HEK293 (cell line): ENCODE data around the gene PKNOX2.

Source experiments
- CTCF ChIA-PET: fragments of 350-600 bp; formaldehyde crosslinking; extraction: SDS; loops from one replicate; lab custom pipeline; 2021; ENCODE audit warnings: antibody characterized with exemption; lab: Yijun Ruan, JAX
- POLR2A ChIA-PET: fragments of 300-600 bp; formaldehyde crosslinking; extraction: SDS; loops from one replicate; lab custom pipeline; 2020; ENCODE audit warnings: antibody characterized with exemption, inconsistent platforms; lab: Yijun Ruan, JAX
- H3K27ac ChIP-seq: fragments of 200-500 bp; sonication (Bioruptor generic); 2 replicates; pipeline ENCODE4 v1.5.1; 2014; ENCODE audit warnings: low read depth, low read length, control low read depth, inconsistent platforms; ENCODE audit errors: extremely low read depth
- H3K36me3 ChIP-seq, 2 experiments: fragments of 200-500 bp in 1 of 2; sonication (Bioruptor generic) in 1 of 2; 1 replicate in 1 of 2; 2 replicates in 1 of 2; pipeline ENCODE4 v1.5.1; 2014 to 2017; ENCODE audit warnings: inconsistent platforms in 2 of 2, low read length in 2 of 2; ENCODE audit not compliant: control insufficient read depth in 2 of 2, insufficient read depth in 1 of 2
- H3K4me1 ChIP-seq: fragments of 200-500 bp; sonication (Bioruptor generic); 2 replicates; pipeline ENCODE4 v1.5.1; 2014; ENCODE audit warnings: mild to moderate bottlenecking, low read length, inconsistent platforms; ENCODE audit not compliant: control insufficient read depth, insufficient read depth
- H3K4me3 ChIP-seq: 2 replicates; pipeline ENCODE4 v1.5.1; 2011; ENCODE audit warnings: low read depth, mild to moderate bottlenecking, control low read depth, low read length, moderate library complexity
- H3K9me3 ChIP-seq: fragments of 200-500 bp; sonication (Bioruptor generic); 2 replicates; pipeline ENCODE4 v1.5.1; 2014; ENCODE audit warnings: low read depth, low read length, inconsistent platforms; ENCODE audit not compliant: control insufficient read depth, insufficient read depth
- BCL11A ChIP-seq: fragments of 450-650 bp; formaldehyde crosslinking; IDR thresholded peaks from 2 replicates; pipeline ENCODE4 v1.5.1; 2016; ENCODE audit warnings: low read depth, missing biosample characterization, missing genetic modification characterization
- SALL2 ChIP-seq: fragments of 450-650 bp; formaldehyde crosslinking; IDR thresholded peaks from 2 replicates; pipeline ENCODE4 v1.5.0; 2017; ENCODE audit warnings: missing biosample characterization, mild to moderate bottlenecking, missing genetic modification characterization, borderline replicate concordance
- SETDB1 ChIP-seq: IDR thresholded peaks from one replicate; pipeline ENCODE4 v1.6.1; 2017; ENCODE audit warnings: mild to moderate bottlenecking, low read length, moderate library complexity, mixed read lengths; ENCODE audit not compliant: insufficient read length
- YY1 ChIP-seq: fragments of 450-650 bp; formaldehyde crosslinking; IDR thresholded peaks from 2 replicates; pipeline ENCODE4 v1.5.1; 2018; ENCODE audit warnings: missing biosample characterization, missing genetic modification characterization
- ZBTB48 ChIP-seq: fragments of 450-650 bp; formaldehyde crosslinking; IDR thresholded peaks from 2 replicates; pipeline ENCODE4 v1.5.1; 2016; ENCODE audit warnings: missing biosample characterization, missing genetic modification characterization
- ZBTB7A ChIP-seq: fragments of 450-650 bp; formaldehyde crosslinking; IDR thresholded peaks from 2 replicates; pipeline ENCODE4 v1.5.1; 2016; ENCODE audit warnings: low read depth, missing biosample characterization, missing genetic modification characterization
- ZFHX2 ChIP-seq: fragments of 450-650 bp; formaldehyde crosslinking; conservative IDR thresholded peaks from 2 replicates; pipeline ENCODE4 v1.5.1; 2016; ENCODE audit warnings: missing biosample characterization, missing genetic modification characterization
- ZNF157 ChIP-seq: fragments of 450-650 bp; formaldehyde crosslinking; IDR thresholded peaks from 2 replicates; pipeline ENCODE4 v1.5.1; 2016; ENCODE audit warnings: missing biosample characterization, missing genetic modification characterization
- ZNF223 ChIP-seq: fragments of 450-650 bp; formaldehyde crosslinking; IDR thresholded peaks from 2 replicates; pipeline ENCODE4 v1.5.1; 2016; ENCODE audit warnings: missing biosample characterization, missing genetic modification characterization
- ZNF391 ChIP-seq: fragments of 450-650 bp; formaldehyde crosslinking; IDR thresholded peaks from 2 replicates; pipeline ENCODE4 v1.5.1; 2016; ENCODE audit warnings: low read depth, missing biosample characterization, missing genetic modification characterization, borderline replicate concordance
- ZNF48 ChIP-seq: fragments of 450-650 bp; formaldehyde crosslinking; IDR thresholded peaks from 2 replicates; pipeline ENCODE4 v1.5.1; 2016; ENCODE audit warnings: missing biosample characterization, missing genetic modification characterization
- ZNF514 ChIP-seq: fragments of 450-650 bp; formaldehyde crosslinking; IDR thresholded peaks from 2 replicates; pipeline ENCODE4 v1.5.1; 2016; ENCODE audit warnings: missing biosample characterization, missing genetic modification characterization
- ZNF544 ChIP-seq: fragments of 450-650 bp; formaldehyde crosslinking; IDR thresholded peaks from 2 replicates; pipeline ENCODE4 v1.5.0; 2017; ENCODE audit warnings: missing biosample characterization, missing genetic modification characterization
- ZNF658 ChIP-seq: fragments of 450-650 bp; formaldehyde crosslinking; IDR thresholded peaks from 2 replicates; pipeline ENCODE4; 2016; ENCODE audit warnings: missing biosample characterization, missing genetic modification characterization
- ZNF660 ChIP-seq: fragments of 450-650 bp; IDR thresholded peaks from 2 replicates; pipeline ENCODE4 v1.5.1; 2018; ENCODE audit warnings: missing biosample characterization, mild to moderate bottlenecking, missing genetic modification characterization
- ZNF777 ChIP-seq: fragments of 450-650 bp; formaldehyde crosslinking; IDR thresholded peaks from 2 replicates; pipeline ENCODE4 v1.5.1; 2017; ENCODE audit warnings: missing biosample characterization, missing genetic modification characterization, borderline replicate concordance
- TF ChIP-seq, protein P1 (sequence below): fragments of 450-650 bp; formaldehyde crosslinking; IDR thresholded peaks from 2 replicates; pipeline ENCODE4 v1.5.1; 2017; ENCODE audit warnings: missing biosample characterization, missing genetic modification characterization
- TF ChIP-seq, protein P2 (sequence below): fragments of 450-650 bp; formaldehyde crosslinking; IDR thresholded peaks from 2 replicates; pipeline ENCODE4 v1.5.1; 2016; ENCODE audit warnings: missing biosample characterization, missing genetic modification characterization, borderline replicate concordance
- TF ChIP-seq, protein P3 (sequence below): fragments of 450-650 bp; formaldehyde crosslinking; IDR thresholded peaks from 2 replicates; pipeline ENCODE4 v1.5.1; 2016; ENCODE audit warnings: missing biosample characterization, missing genetic modification characterization
- TF ChIP-seq, protein P4 (sequence below): fragments of 450-650 bp; formaldehyde crosslinking; IDR thresholded peaks from 2 replicates; pipeline ENCODE4 v1.5.1; 2016; ENCODE audit warnings: missing biosample characterization, missing genetic modification characterization

PKNOX2 gene

GRCh38 chr11:125136001-125136400 is 28.6 kb upstream of the PKNOX2 start (continued):
- TF ChIP-seq, protein P1, sequence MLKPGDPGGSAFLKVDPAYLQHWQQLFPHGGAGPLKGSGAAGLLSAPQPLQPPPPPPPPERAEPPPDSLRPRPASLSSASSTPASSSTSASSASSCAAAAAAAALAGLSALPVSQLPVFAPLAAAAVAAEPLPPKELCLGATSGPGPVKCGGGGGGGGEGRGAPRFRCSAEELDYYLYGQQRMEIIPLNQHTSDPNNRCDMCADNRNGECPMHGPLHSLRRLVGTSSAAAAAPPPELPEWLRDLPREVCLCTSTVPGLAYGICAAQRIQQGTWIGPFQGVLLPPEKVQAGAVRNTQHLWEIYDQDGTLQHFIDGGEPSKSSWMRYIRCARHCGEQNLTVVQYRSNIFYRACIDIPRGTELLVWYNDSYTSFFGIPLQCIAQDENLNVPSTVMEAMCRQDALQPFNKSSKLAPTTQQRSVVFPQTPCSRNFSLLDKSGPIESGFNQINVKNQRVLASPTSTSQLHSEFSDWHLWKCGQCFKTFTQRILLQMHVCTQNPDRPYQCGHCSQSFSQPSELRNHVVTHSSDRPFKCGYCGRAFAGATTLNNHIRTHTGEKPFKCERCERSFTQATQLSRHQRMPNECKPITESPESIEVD (tag by site-specific recombination), result no peak
- TF ChIP-seq BCL11A, result no peak
- no peak for TF ChIP-seq ZNF391 (tag by site-specific recombination)
- no peak for TF ChIP-seq ZNF544
- TF ChIP-seq ZNF48 (tag by site-specific recombination), result no peak
- TF ChIP-seq, all 188 proteins: peak for 0

GRCh38 chr11:125138966-125139365 is 25.6 kb upstream of the PKNOX2 start:
- no peak overlapping the region for H3K4me3 ChIP-seq
- H3K9me3 ChIP-seq, result no peaks in the 10 kb centered on the region
- H3K36me3 ChIP-seq, result no peaks in the 10 kb centered on the region
- TF ChIP-seq ZNF514 (tag by site-specific recombination), result no peak
- TF ChIP-seq SETDB1, result no peak
- no peak for TF ChIP-seq ZNF660 (tag by site-specific recombination)
- no peak for TF ChIP-seq ZNF157
- no peak for TF ChIP-seq ZNF777 (tag by site-specific recombination)
- TF ChIP-seq SALL2 (tag by site-specific recombination), result no peak
- TF ChIP-seq, protein P2, sequence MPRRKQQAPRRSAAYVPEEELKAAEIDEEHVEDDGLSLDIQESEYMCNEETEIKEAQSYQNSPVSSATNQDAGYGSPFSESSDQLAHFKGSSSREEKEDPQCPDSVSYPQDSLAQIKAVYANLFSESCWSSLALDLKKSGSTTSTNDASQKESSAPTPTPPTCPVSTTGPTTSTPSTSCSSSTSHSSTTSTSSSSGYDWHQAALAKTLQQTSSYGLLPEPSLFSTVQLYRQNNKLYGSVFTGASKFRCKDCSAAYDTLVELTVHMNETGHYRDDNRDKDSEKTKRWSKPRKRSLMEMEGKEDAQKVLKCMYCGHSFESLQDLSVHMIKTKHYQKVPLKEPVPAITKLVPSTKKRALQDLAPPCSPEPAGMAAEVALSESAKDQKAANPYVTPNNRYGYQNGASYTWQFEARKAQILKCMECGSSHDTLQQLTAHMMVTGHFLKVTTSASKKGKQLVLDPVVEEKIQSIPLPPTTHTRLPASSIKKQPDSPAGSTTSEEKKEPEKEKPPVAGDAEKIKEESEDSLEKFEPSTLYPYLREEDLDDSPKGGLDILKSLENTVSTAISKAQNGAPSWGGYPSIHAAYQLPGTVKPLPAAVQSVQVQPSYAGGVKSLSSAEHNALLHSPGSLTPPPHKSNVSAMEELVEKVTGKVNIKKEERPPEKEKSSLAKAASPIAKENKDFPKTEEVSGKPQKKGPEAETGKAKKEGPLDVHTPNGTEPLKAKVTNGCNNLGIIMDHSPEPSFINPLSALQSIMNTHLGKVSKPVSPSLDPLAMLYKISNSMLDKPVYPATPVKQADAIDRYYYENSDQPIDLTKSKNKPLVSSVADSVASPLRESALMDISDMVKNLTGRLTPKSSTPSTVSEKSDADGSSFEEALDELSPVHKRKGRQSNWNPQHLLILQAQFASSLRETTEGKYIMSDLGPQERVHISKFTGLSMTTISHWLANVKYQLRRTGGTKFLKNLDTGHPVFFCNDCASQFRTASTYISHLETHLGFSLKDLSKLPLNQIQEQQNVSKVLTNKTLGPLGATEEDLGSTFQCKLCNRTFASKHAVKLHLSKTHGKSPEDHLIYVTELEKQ, result no peak
- POLR2A ChIA-PET, result no interaction called here
- CTCF ChIA-PET, result interaction anchor here (0.6 to 6.2 kb wide), 5 partner anchors 14 to 495 kb away, joined by 3 to 83 read pairs (median 4); no protein-coding TSS in a partner anchor
- H3K27ac ChIP-seq, result no peak overlapping the region
- H3K4me1 ChIP-seq, result no peaks in the 10 kb centered on the region

- Histone ChIP-seq H3K4me1 (no peaks in the 10 kb centered on the region), H3K9me3 (no peaks in the 10 kb centered on the region), H3K4me3 (no peak overlapping the region), H3K27ac (no peak overlapping the region), H3K36me3 (no peaks in the 10 kb centered on the region)
- ChIA-PET POLR2A (interaction anchor here (1.2 kb wide), 1 partner anchor 11 kb away, joined by 5 read pairs; no protein-coding TSS in a partner anchor), CTCF (interaction anchor here (0.6 to 6.2 kb wide), 9 partner anchors 13 to 263 kb away, joined by 3 to 83 read pairs (median 5); partner anchors contain the start of gene TMEM218)
- no peak for TF ChIP-seq ZNF658 (tag by site-specific recombination)
Observed at GRCh38 chr11:125139778-125140177, 24.8 kb upstream of the PKNOX2 start.

GRCh38 chr11:125140233-125140632 is 24.3 kb upstream of the PKNOX2 start:
- ChIA-PET CTCF (interaction anchor here (0.6 to 6.2 kb wide), 12 partner anchors 11 to 264 kb away, joined by 3 to 83 read pairs (median 4); partner anchors contain the start of gene TMEM218), POLR2A (interaction anchor here (1.2 kb wide), 1 partner anchor 11 kb away, joined by 5 read pairs; no protein-coding TSS in a partner anchor)

More at GRCh38 chr11:125140233-125140632, 24.3 kb upstream of the PKNOX2 start:
- H3K4me1 ChIP-seq, result no peaks in the 10 kb centered on the region
- TF ChIP-seq, protein P3, sequence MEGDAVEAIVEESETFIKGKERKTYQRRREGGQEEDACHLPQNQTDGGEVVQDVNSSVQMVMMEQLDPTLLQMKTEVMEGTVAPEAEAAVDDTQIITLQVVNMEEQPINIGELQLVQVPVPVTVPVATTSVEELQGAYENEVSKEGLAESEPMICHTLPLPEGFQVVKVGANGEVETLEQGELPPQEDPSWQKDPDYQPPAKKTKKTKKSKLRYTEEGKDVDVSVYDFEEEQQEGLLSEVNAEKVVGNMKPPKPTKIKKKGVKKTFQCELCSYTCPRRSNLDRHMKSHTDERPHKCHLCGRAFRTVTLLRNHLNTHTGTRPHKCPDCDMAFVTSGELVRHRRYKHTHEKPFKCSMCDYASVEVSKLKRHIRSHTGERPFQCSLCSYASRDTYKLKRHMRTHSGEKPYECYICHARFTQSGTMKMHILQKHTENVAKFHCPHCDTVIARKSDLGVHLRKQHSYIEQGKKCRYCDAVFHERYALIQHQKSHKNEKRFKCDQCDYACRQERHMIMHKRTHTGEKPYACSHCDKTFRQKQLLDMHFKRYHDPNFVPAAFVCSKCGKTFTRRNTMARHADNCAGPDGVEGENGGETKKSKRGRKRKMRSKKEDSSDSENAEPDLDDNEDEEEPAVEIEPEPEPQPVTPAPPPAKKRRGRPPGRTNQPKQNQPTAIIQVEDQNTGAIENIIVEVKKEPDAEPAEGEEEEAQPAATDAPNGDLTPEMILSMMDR (tag by site-specific recombination), result no peak
- TF ChIP-seq ZBTB48 (tag by site-specific recombination) (no peak), YY1 (tag by site-specific recombination) (no peak), ZNF223 (tag by site-specific recombination) (no peak), ZFHX2 (tag by site-specific recombination) (0 out of 2 replicates have a peak, but pooled peaks have one; percentile 7), ZBTB7A (tag by site-specific recombination) (no peak)
- TF ChIP-seq, protein P4, sequence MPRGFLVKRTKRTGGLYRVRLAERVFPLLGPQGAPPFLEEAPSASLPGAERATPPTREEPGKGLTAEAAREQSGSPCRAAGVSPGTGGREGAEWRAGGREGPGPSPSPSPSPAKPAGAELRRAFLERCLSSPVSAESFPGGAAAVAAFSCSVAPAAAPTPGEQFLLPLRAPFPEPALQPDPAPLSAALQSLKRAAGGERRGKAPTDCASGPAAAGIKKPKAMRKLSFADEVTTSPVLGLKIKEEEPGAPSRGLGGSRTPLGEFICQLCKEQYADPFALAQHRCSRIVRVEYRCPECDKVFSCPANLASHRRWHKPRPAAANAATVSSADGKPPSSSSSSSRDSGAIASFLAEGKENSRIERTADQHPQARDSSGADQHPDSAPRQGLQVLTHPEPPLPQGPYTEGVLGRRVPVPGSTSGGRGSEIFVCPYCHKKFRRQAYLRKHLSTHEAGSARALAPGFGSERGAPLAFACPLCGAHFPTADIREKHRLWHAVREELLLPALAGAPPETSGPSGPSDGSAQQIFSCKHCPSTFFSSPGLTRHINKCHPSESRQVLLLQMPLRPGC (tag by site-specific recombination), result no peak
- H3K27ac ChIP-seq, result no peak overlapping the region
- H3K4me3 ChIP-seq, result no peak overlapping the region
- H3K9me3 ChIP-seq, result no peaks in the 10 kb centered on the region
- no peaks in the 10 kb centered on the region for H3K36me3 ChIP-seq
